Lung (tissue), 12 donors: ENCODE results near the gene TADA2A. TPM values are rescaled to one million over a fixed set of nuclear protein-coding genes. Genes with fewer than 3 reads are reported as not detected.

Source experiments
- ATAC-seq: fragments of 200-7000 bp; cut with Tn5 transposase; one replicate; pipeline ENCODE4 v1.9.1; 2020; ENCODE audit warnings: moderate number of reproducible peaks; ENCODE audit not compliant: insufficient read depth, low FRiP score
- DNase-seq, 3 donors: peaks; one replicate each; pipeline ENCODE4 v3.0.0-alpha.2; 2013 to 2017
- H3K27ac ChIP-seq, 2 donors: one replicate each; pipeline ENCODE4 v1.5.1; 2013; ENCODE audit warnings: mild to moderate bottlenecking in 2 of 2, moderate library complexity in 2 of 2, control low read depth in 1 of 2, inconsistent platforms in 1 of 2, low read depth in 1 of 2, low read length in 1 of 2
- H3K27me3 ChIP-seq, 3 donors: one replicate each; pipeline ENCODE4 v1.5.1; 2013; ENCODE audit warnings: low read length in 2 of 3; ENCODE audit not compliant: control insufficient read depth in 3 of 3, insufficient read depth in 3 of 3
- H3K36me3 ChIP-seq, 4 donors: one replicate each; pipeline ENCODE4 v1.5.1; 2013; ENCODE audit warnings: low read length in 4 of 4, mild to moderate bottlenecking in 1 of 4, moderate library complexity in 1 of 4; ENCODE audit not compliant: control insufficient read depth in 4 of 4, insufficient read depth in 4 of 4
- H3K4me1 ChIP-seq, 5 donors: one replicate each; pipeline ENCODE4 v1.5.1; 2013; ENCODE audit warnings: low read length in 5 of 5, mild to moderate bottlenecking in 2 of 5, moderate library complexity in 1 of 5; ENCODE audit not compliant: control insufficient read depth in 5 of 5, insufficient read depth in 5 of 5
- H3K4me3 ChIP-seq: one replicate; pipeline ENCODE4 v1.5.1; 2013; ENCODE audit warnings: mild to moderate bottlenecking, control low read depth, moderate library complexity
- H3K9ac ChIP-seq, 2 donors: one replicate each; pipeline ENCODE4 v1.5.1; 2013; ENCODE audit warnings: low read length in 2 of 2, control low read depth in 1 of 2; ENCODE audit not compliant: insufficient read depth in 1 of 2
- H3K9me3 ChIP-seq, 4 donors: one replicate each; pipeline ENCODE4 v1.5.1; 2013; ENCODE audit warnings: low read length in 3 of 4, mild to moderate bottlenecking in 1 of 4, moderate library complexity in 1 of 4; ENCODE audit not compliant: control insufficient read depth in 4 of 4, insufficient read depth in 3 of 4
- CTCF ChIP-seq: IDR thresholded peaks from 2 replicates; pipeline ENCODE4 v1.5.1; 2012; ENCODE audit warnings: mild to moderate bottlenecking; ENCODE audit errors: control extremely low read depth, extremely low read depth
- WGBS, 2 donors: extraction: QIAGEN DNeasy Blood & Tissue Kit; methylation state at CpG; one replicate each; pipeline ENCODE4 v1.1.7; 2013; 5-methylcytosine and 5-hydroxymethylcytosine counted together
- polyA plus RNA-seq, 2 donors: library from polyadenylated mRNA; stranded (reverse); fragments of 200-250 nt; gene quantifications; one replicate each; pipeline ENCODE4 v1.2.1, GENCODE V29; 2013
- total RNA-seq, 2 donors: library from RNA; depleted of rRNA in 1 of 2; stranded (reverse); fragments of >200 nt in 1 of 2; gene quantifications; one replicate each; pipeline ENCODE4 v1.2.1, GENCODE V29; 2014 to 2021
- donor health status: control.
- donor health status: control.
- donor health status: Bipolar disorder and iron deficiency.
- donor health status: healthy.
- donor health status: DM: yes; HTN: yes; CAD: no.

TADA2A gene
- total and polyA plus RNA-seq, 4 donors = 7.4 to 28.6 (median 16.9) TPM

- WGBS, 2 donors = 75 to 85% methylated on average over 3 of the region's 3 CpGs
- Histone ChIP-seq H3K4me1 (peaks cover 0 to 15% (median 3%) of the 10 kb centered on the region in 5 donors), H3K27me3 (no peaks in the 10 kb centered on the region), H3K27ac (no peak overlapping the region), H3K4me3 (no peak overlapping the region), H3K9me3 (no peaks in the 10 kb centered on the region), H3K36me3 (no peaks in the 10 kb centered on the region), H3K9ac (no peak overlapping the region)
- no peak for DNase-seq
- no peak for TF ChIP-seq CTCF
- no peak for ATAC-seq
Measured at GRCh38 chr17:37494401-37494831, 87.7 kb downstream of the TADA2A start.

GRCh38 chr17:37494971-37495370 lies 88.3 kb downstream of the TADA2A start:
- H3K4me1 ChIP-seq = peaks cover 0 to 15% (median 3%) of the 10 kb centered on the region in 5 donors
- no peaks in the 10 kb centered on the region for H3K36me3 ChIP-seq
- WGBS, 2 donors = 86 to 89% methylated on average over 8 of the region's 8 CpGs
- no peaks in the 10 kb centered on the region for H3K9me3 ChIP-seq
- no peak overlapping the region for H3K27ac ChIP-seq
- no peaks in the 10 kb centered on the region for H3K27me3 ChIP-seq
- H3K9ac ChIP-seq = no peak overlapping the region
- no peak for TF ChIP-seq CTCF
- no peak for DNase-seq
- no peak for ATAC-seq
- H3K4me3 ChIP-seq = no peak overlapping the region

GRCh38 chr17:37500378-37500777 lies 93.7 kb downstream of the TADA2A start:
- no peak overlapping the region for H3K9ac ChIP-seq

More at GRCh38 chr17:37500378-37500777, 93.7 kb downstream of the TADA2A start:
- H3K36me3 ChIP-seq = no peaks in the 10 kb centered on the region
- no peaks in the 10 kb centered on the region for H3K4me1 ChIP-seq
- no peak overlapping the region for H3K4me3 ChIP-seq
- TF ChIP-seq CTCF = no peak
- H3K9me3 ChIP-seq = no peaks in the 10 kb centered on the region
- ATAC-seq (no peak), DNase-seq (no peak)
- H3K27ac ChIP-seq = no peak overlapping the region
- H3K27me3 ChIP-seq = no peaks in the 10 kb centered on the region
